Progenitor cell of endocrine pancreas (in vitro differentiated cells): ENCODE results near the gene NPTXR. TPM values are rescaled to one million over a fixed set of nuclear protein-coding genes. Genes with fewer than 3 reads are reported as not detected.

ENCODE experiments used
- DNase-seq: peaks from one replicate; pipeline ENCODE4 v3.0.0; 2021; ENCODE audit warnings: low spot score; ENCODE audit not compliant: unreplicated experiment
- H3K27ac Mint-ChIP-seq: 2 replicates; pipeline ENCODE4 v1.8.0; 2021; ENCODE audit warnings: mild to moderate bottlenecking, moderate library complexity, mixed read lengths
- H3K27me3 Mint-ChIP-seq: 2 replicates; pipeline ENCODE4 v1.8.0; 2021; ENCODE audit warnings: mixed read lengths
- H3K36me3 Mint-ChIP-seq: 2 replicates; pipeline ENCODE4 v1.8.0; 2022; ENCODE audit warnings: mixed read lengths; ENCODE audit not compliant: insufficient read depth
- H3K4me1 Mint-ChIP-seq: 2 replicates; pipeline ENCODE4 v1.8.0; 2021; ENCODE audit warnings: low read depth, mixed read lengths
- H3K4me3 Mint-ChIP-seq: 2 replicates; pipeline ENCODE4 v1.8.0; 2021; ENCODE audit warnings: low read depth, mild to moderate bottlenecking, moderate library complexity, mixed read lengths
- H3K9me3 Mint-ChIP-seq: 2 replicates; pipeline ENCODE4 v1.8.0; 2021; ENCODE audit warnings: low read depth, mixed read lengths
- CTCF ChIP-seq: fragments of 200-600 bp; sonication (generic); IDR thresholded peaks from one replicate; pipeline ENCODE4 v1.5.0; 2021; ENCODE audit warnings: antibody characterized with exemption, mild to moderate bottlenecking; ENCODE audit not compliant: unreplicated experiment
- total RNA-seq: library from RNA; stranded (reverse); gene quantifications from 2 replicates; pipeline ENCODE4 v1.2.1, GENCODE V29; 2021

NPTXR gene
- total RNA-seq, 1 donor from 2014 or later: 4.7 TPM

GRCh38 chr22:38846412-38846811, 2.6 kb upstream of the NPTXR start:
- Mint-ChIP-seq H3K27me3 (peaks cover 76% of the 10 kb centered on the region), H3K27ac (no peak overlapping the region)
- DNase-seq: no peak

GRCh38 chr22:38845004-38845740, 1.3 kb upstream of the NPTXR start:
- no peak for TF ChIP-seq CTCF
- Mint-ChIP-seq H3K4me3 (peak overlapping the region; percentile 52), H3K27ac (no peak overlapping the region), H3K9me3 (no peaks in the 10 kb centered on the region), H3K36me3 (no peaks in the 10 kb centered on the region), H3K4me1 (peaks cover 1% of the 10 kb centered on the region), H3K27me3 (peaks cover 78% of the 10 kb centered on the region)
- DNase-seq: no peak

More at GRCh38 chr22:38846412-38846811, 2.6 kb upstream of the NPTXR start:
- no peaks in the 10 kb centered on the region for H3K9me3 Mint-ChIP-seq
- no peak for TF ChIP-seq CTCF
- no peak overlapping the region for H3K4me3 Mint-ChIP-seq
- peaks cover 1% of the 10 kb centered on the region for H3K4me1 Mint-ChIP-seq
- no peaks in the 10 kb centered on the region for H3K36me3 Mint-ChIP-seq

GRCh38 chr22:38844315-38845003, 631 bp upstream of the NPTXR start:
- TF ChIP-seq CTCF: no peak
- Mint-ChIP-seq H3K4me1 (peaks cover 1% of the 10 kb centered on the region), H3K9me3 (no peaks in the 10 kb centered on the region), H3K36me3 (no peaks in the 10 kb centered on the region), H3K27me3 (peaks cover 78% of the 10 kb centered on the region), H3K4me3 (peak overlapping the region; percentile 48), H3K27ac (no peak overlapping the region)
- no peak for DNase-seq

- peak; percentile 51 for TF ChIP-seq CTCF
- peak; percentile 48 for DNase-seq
- Mint-ChIP-seq H3K27ac (no peak overlapping the region), H3K27me3 (peaks cover 68% of the 10 kb centered on the region), H3K4me3 (no peak overlapping the region), H3K36me3 (no peaks in the 10 kb centered on the region), H3K4me1 (peaks cover 1% of the 10 kb centered on the region), H3K9me3 (no peaks in the 10 kb centered on the region)
Observed at GRCh38 chr22:38843201-38843656, 599 bp downstream of the NPTXR start.

GRCh38 chr22:38842512-38843200, 1.2 kb downstream of the NPTXR start:
- DNase-seq: no peak
- Mint-ChIP-seq H3K36me3 (no peaks in the 10 kb centered on the region), H3K27me3 (peaks cover 65% of the 10 kb centered on the region), H3K27ac (no peak overlapping the region), H3K9me3 (no peaks in the 10 kb centered on the region), H3K4me1 (peaks cover 1% of the 10 kb centered on the region), H3K4me3 (peak overlapping the region; percentile 71)
- no peak for TF ChIP-seq CTCF
